BE2C (cell line): ENCODE measurements around the gene RAVER1.

Experiments used
- DNase-seq: peaks from one replicate; pipeline ENCODE4 v3.0.0-alpha.2; 2020
- H3K27me3 ChIP-seq: fragments of 250-450 bp; sonication (Bioruptor Pico); 2 replicates; pipeline ENCODE4 v1.5.1; 2020; ENCODE audit warnings: mild to moderate bottlenecking
- H3K36me3 ChIP-seq: fragments of 250-450 bp; sonication (Bioruptor Pico); 2 replicates; pipeline ENCODE4 v1.5.1; 2020; ENCODE audit warnings: mild to moderate bottlenecking
- H3K4me1 ChIP-seq: fragments of 250-450 bp; sonication (Bioruptor Pico); 2 replicates; pipeline ENCODE4 v1.5.1; 2020
- H3K4me3 ChIP-seq: 2 replicates; pipeline ENCODE4 v1.5.1; 2011; ENCODE audit warnings: low read depth, low read length
- H3K9me3 ChIP-seq: fragments of 250-450 bp; sonication (Bioruptor Pico); 2 replicates; pipeline ENCODE4 v1.5.1; 2020
- TF ChIP-seq, protein P1 (sequence below): IDR thresholded peaks from 2 replicates; pipeline ENCODE4 v1.5.1; 2012; ENCODE audit warnings: mild to moderate bottlenecking, low read depth, low read length

RAVER1 gene

GRCh38 chr19:10289167-10289835, 44.0 kb downstream of the RAVER1 start:
- peak; percentile 57 for DNase-seq
- Histone ChIP-seq H3K9me3 (no peaks in the 10 kb centered on the region; the same call in 1 of the 2 replicates), H3K4me3 (peak overlapping the region; percentile 23), H3K4me1 (no peaks in the 10 kb centered on the region), H3K27me3 (peaks cover 69% of the 10 kb centered on the region), H3K36me3 (no peaks in the 10 kb centered on the region)
- TF ChIP-seq, protein P1, sequence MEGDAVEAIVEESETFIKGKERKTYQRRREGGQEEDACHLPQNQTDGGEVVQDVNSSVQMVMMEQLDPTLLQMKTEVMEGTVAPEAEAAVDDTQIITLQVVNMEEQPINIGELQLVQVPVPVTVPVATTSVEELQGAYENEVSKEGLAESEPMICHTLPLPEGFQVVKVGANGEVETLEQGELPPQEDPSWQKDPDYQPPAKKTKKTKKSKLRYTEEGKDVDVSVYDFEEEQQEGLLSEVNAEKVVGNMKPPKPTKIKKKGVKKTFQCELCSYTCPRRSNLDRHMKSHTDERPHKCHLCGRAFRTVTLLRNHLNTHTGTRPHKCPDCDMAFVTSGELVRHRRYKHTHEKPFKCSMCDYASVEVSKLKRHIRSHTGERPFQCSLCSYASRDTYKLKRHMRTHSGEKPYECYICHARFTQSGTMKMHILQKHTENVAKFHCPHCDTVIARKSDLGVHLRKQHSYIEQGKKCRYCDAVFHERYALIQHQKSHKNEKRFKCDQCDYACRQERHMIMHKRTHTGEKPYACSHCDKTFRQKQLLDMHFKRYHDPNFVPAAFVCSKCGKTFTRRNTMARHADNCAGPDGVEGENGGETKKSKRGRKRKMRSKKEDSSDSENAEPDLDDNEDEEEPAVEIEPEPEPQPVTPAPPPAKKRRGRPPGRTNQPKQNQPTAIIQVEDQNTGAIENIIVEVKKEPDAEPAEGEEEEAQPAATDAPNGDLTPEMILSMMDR, result no peak

DNA sequence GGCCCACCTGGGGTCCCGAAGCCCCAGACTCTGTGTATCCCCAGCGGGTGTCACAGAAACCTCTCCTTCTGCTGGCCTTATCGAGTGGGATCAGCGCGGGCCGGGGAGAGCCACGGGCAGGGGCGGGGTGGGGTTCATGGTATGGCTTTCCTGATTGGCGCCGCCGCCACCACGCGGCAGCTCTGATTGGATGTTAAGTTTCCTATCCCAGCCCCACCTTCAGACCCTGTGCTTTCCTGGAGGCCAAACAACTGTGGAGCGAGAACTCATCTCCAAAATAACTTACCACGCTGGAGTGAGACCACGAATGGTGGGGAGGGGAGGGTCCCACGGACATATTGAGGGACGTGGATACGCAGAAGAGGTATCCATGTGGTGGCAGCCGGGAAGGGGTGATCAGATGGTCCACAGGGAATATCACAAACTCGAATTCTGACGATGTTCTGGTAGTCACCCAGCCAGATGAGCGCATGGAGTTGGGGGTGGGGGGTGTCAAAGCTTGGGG, 44.6 kb downstream of the RAVER1 start:
- DNase-seq, result peak; percentile 48
- Histone ChIP-seq H3K27me3 (peaks cover 63% of the 10 kb centered on the region), H3K4me3 (no peak overlapping the region)

DNA sequence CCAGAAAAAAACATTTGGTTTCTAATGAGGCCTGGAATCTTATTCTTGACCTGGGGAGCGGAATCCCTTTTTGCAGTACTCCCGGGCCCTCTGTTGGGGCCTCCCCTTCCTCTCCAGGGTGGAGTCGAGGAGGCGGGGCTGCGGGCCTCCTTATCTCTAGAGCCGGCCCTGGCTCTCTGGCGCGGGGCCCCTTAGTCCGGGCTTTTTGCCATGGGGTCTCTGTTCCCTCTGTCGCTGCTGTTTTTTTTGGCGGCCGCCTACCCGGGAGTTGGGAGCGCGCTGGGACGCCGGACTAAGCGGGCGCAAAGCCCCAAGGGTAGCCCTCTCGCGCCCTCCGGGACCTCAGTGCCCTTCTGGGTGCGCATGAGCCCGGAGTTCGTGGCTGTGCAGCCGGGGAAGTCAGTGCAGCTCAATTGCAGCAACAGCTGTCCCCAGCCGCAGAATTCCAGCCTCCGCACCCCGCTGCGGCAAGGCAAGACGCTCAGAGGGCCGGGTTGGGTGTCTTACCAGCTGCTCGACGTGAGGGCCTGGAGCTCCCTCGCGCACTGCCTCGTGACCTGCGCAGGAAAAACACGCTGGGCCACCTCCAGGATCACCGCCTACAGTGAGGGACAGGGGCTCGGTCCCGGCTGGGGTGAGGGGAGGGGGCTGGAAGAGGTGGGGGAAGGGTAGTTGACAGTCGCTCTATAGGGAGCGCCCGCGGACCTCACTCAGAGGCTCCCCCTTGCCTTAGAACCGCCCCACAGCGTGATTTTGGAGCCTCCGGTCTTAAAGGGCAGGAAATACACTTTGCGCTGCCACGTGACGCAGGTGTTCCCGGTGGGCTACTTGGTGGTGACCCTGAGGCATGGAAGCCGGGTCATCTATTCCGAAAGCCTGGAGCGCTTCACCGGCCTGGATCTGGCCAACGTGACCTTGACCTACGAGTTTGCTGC, 46.3 kb downstream of the RAVER1 start, which contains the start of gene ICAM4:
TSS of gene ICAM4 (plus strand) at position 153 of the 935 bp plus-strand sequence. CDS start at position 211, 58 bp downstream.
- no peaks in the 10 kb centered on the region for H3K4me1 ChIP-seq
- no peaks in the 10 kb centered on the region for H3K36me3 ChIP-seq
- H3K9me3 ChIP-seq, result no peaks in the 10 kb centered on the region
- peak; percentile 75 for DNase-seq
- TF ChIP-seq, protein P1, result no peak
- H3K27me3 ChIP-seq, result peaks cover 46% of the 10 kb centered on the region
- peak within 1 kb of the TSS; percentile 42 for H3K4me3 ChIP-seq

More for the DNA sequence above, 44.6 kb downstream of the RAVER1 start:
- Histone ChIP-seq H3K9me3 (no peaks in the 10 kb centered on the region; the same call in 1 of the 2 replicates), H3K4me1 (no peaks in the 10 kb centered on the region), H3K36me3 (no peaks in the 10 kb centered on the region)
- TF ChIP-seq, protein P1, result no peak

DNA sequence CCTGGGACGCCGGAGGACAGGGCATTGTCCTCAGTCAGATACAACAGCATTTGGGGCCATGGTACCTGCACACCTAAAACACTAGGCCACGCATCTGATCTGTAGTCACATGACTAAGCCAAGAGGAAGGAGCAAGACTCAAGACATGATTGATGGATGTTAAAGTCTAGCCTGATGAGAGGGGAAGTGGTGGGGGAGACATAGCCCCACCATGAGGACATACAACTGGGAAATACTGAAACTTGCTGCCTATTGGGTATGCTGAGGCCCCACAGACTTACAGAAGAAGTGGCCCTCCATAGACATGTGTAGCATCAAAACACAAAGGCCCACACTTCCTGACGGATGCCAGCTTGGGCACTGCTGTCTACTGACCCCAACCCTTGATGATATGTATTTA, 47.9 kb downstream of the RAVER1 start:
- no peak for DNase-seq
- no peaks in the 10 kb centered on the region for H3K4me1 ChIP-seq

DNA sequence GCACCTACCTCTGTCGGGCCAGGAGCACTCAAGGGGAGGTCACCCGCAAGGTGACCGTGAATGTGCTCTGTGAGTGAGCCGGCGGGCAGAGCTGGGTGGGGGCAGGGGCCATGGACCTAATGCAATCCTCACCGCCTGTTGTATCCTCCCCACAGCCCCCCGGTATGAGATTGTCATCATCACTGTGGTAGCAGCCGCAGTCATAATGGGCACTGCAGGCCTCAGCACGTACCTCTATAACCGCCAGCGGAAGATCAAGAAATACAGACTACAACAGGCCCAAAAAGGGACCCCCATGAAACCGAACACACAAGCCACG, 48.4 kb downstream of the RAVER1 start:
- H3K4me1 ChIP-seq, result no peaks in the 10 kb centered on the region
- H3K36me3 ChIP-seq, result no peaks in the 10 kb centered on the region
- H3K9me3 ChIP-seq, result no peaks in the 10 kb centered on the region
- H3K27me3 ChIP-seq, result peaks cover 25% of the 10 kb centered on the region
- TF ChIP-seq, protein P1, result no peak
- no peak for DNase-seq
- no peak overlapping the region for H3K4me3 ChIP-seq

More for the DNA sequence above, 47.9 kb downstream of the RAVER1 start:
- Histone ChIP-seq H3K9me3 (no peaks in the 10 kb centered on the region), H3K36me3 (no peaks in the 10 kb centered on the region), H3K4me3 (no peak overlapping the region), H3K27me3 (peaks cover 29% of the 10 kb centered on the region)
- TF ChIP-seq, protein P1, result no peak
